ENCODE data around the gene RDH16.

DNA sequence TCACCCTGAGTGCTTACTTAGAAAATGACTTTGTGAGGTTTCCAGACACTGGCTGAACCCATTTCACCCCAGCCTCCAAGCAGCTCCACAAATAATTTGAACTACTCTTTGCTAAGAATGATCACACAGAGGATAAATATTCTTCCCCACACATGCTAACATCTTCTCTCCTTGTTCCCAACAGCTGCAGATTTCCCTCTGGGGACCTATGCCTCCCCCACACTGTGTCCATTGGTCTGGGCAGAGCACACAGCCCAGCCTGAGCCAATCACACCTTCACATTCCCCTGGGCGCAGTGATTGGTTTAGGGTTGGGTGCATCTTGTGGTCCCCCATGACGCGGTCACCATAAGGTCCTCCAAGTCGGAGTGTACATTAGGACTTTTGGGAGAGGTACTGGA lies 30.1 kb downstream of the RDH16 start:
- TF ChIP-seq KDM5A (IDR thresholded peaks at IDR 0.05), result no peak
- no peak for TF ChIP-seq CTCF (IDR thresholded peaks at IDR 0.05)
- no peak for TF ChIP-seq CHD4 (IDR thresholded peaks at IDR 0.05; ENCODE audit: borderline replicate concordance)
- TF ChIP-seq RFX5 (IDR thresholded peaks at IDR 0.05), result no peak
- no peak for TF ChIP-seq HOXA7 (CRISPR knock-in tag; IDR thresholded peaks at IDR 0.05)
- TF ChIP-seq, protein P1, sequence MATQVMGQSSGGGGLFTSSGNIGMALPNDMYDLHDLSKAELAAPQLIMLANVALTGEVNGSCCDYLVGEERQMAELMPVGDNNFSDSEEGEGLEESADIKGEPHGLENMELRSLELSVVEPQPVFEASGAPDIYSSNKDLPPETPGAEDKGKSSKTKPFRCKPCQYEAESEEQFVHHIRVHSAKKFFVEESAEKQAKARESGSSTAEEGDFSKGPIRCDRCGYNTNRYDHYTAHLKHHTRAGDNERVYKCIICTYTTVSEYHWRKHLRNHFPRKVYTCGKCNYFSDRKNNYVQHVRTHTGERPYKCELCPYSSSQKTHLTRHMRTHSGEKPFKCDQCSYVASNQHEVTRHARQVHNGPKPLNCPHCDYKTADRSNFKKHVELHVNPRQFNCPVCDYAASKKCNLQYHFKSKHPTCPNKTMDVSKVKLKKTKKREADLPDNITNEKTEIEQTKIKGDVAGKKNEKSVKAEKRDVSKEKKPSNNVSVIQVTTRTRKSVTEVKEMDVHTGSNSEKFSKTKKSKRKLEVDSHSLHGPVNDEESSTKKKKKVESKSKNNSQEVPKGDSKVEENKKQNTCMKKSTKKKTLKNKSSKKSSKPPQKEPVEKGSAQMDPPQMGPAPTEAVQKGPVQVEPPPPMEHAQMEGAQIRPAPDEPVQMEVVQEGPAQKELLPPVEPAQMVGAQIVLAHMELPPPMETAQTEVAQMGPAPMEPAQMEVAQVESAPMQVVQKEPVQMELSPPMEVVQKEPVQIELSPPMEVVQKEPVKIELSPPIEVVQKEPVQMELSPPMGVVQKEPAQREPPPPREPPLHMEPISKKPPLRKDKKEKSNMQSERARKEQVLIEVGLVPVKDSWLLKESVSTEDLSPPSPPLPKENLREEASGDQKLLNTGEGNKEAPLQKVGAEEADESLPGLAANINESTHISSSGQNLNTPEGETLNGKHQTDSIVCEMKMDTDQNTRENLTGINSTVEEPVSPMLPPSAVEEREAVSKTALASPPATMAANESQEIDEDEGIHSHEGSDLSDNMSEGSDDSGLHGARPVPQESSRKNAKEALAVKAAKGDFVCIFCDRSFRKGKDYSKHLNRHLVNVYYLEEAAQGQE (IDR thresholded peaks at IDR 0.05), result no peak
- no peak for TF ChIP-seq MAFK (IDR thresholded peaks at IDR 0.05; ENCODE audit: partially characterized antibody)
- TF ChIP-seq EP300 (IDR thresholded peaks at IDR 0.05), result no peak

Measured in A549 (cell line).